Thymus (tissue), 11 donors: Measurements from ENCODE around the gene FLAD1. TPM values are rescaled to one million over a fixed set of nuclear protein-coding genes. Genes with fewer than 3 reads are reported as not detected.

Experiments
- DNase-seq, 9 donors: peaks; one replicate each; pipeline ENCODE4 v3.0.0-alpha.2; 2013; ENCODE audit warnings: low spot score in 9 of 9, low read depth in 6 of 9, missing footprints in 1 of 9
- H3K27ac ChIP-seq, 2 donors: one replicate each; pipeline ENCODE4 v1.5.1; 2013; ENCODE audit warnings: control low read depth in 1 of 2, low read depth in 1 of 2, low read length in 1 of 2, mild to moderate bottlenecking in 1 of 2, moderate library complexity in 1 of 2
- H3K27me3 ChIP-seq, 2 donors: one replicate each; pipeline ENCODE4 v1.5.1; 2013; ENCODE audit warnings: low read length in 1 of 2; ENCODE audit not compliant: control insufficient read depth in 2 of 2, insufficient read depth in 1 of 2
- H3K36me3 ChIP-seq, 2 donors: one replicate each; pipeline ENCODE4 v1.5.1; 2013; ENCODE audit warnings: low read length in 1 of 2, mild to moderate bottlenecking in 1 of 2, moderate library complexity in 1 of 2; ENCODE audit not compliant: control insufficient read depth in 2 of 2, insufficient read depth in 2 of 2
- H3K4me1 ChIP-seq, 2 donors: one replicate each; pipeline ENCODE4 v1.5.1; 2013; ENCODE audit warnings: low read length in 2 of 2; ENCODE audit not compliant: control insufficient read depth in 2 of 2, insufficient read depth in 2 of 2
- H3K4me3 ChIP-seq, 2 donors: one replicate each; pipeline ENCODE4 v1.5.1; 2013; ENCODE audit warnings: low read length in 2 of 2, control low read depth in 1 of 2, mild to moderate bottlenecking in 1 of 2
- H3K9me3 ChIP-seq, 2 donors: one replicate each; pipeline ENCODE4 v1.5.1; 2013; ENCODE audit warnings: low read length in 1 of 2, mild to moderate bottlenecking in 1 of 2; ENCODE audit not compliant: control insufficient read depth in 2 of 2, insufficient read depth in 1 of 2
- WGBS: extraction: QIAGEN DNeasy Blood & Tissue Kit; methylation state at CpG from one replicate; pipeline ENCODE4 v1.1.7; 2013; 5-methylcytosine and 5-hydroxymethylcytosine counted together
- polyA plus RNA-seq: library from polyadenylated mRNA; stranded (reverse); fragments of 200-250 nt; gene quantifications from one replicate; pipeline ENCODE4 v1.2.3, GENCODE V29; 2013
- total RNA-seq: library from RNA; stranded (reverse); fragments of 120-200 nt; gene quantifications from one replicate; pipeline ENCODE4 v1.2.4, GENCODE V29; 2013
- donor health status: healthy.

FLAD1 gene
- total and polyA plus RNA-seq, 2 donors = 26.7 to 34.8 TPM

DNA sequence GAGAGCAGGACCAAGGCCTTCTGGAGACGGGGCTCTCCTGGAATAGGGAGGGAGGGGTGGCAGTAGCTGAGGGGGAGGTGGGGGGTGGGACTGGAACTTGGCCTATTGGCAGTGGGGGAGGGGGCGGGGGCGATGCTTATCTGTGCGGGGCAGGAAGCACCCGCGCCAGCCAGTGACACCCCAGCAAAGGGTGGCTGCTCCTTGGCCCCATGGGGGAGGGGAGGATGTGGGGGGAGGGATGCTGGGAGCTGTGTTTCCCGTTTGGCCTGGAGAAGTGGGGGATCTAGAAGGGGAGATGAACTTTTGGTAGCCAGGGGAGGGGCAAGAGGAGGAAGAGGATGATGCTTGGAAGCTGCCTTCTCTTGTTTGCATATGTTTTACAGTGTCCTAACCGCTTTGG lies 30.5 kb downstream of the FLAD1 start:
- peak overlapping the region; percentile 3 to 11 for H3K4me3 ChIP-seq
- peak overlapping the region in 1 of 2 donors; percentile 83 for H3K27ac ChIP-seq
- WGBS = 28% methylated on average over 8 of the region's 8 CpGs
- peaks cover 6 to 12% of the 10 kb centered on the region in 2 donors for H3K36me3 ChIP-seq
- peaks cover 13 to 82% of the 10 kb centered on the region in 2 donors for H3K27me3 ChIP-seq
- peaks cover 53 to 98% of the 10 kb centered on the region in 2 donors for H3K4me1 ChIP-seq
- peaks cover 6 to 10% of the 10 kb centered on the region in 2 donors for H3K9me3 ChIP-seq
- DNase-seq = peak in 3 of 9 donors; percentile 56 to 68 (median 56)

DNA sequence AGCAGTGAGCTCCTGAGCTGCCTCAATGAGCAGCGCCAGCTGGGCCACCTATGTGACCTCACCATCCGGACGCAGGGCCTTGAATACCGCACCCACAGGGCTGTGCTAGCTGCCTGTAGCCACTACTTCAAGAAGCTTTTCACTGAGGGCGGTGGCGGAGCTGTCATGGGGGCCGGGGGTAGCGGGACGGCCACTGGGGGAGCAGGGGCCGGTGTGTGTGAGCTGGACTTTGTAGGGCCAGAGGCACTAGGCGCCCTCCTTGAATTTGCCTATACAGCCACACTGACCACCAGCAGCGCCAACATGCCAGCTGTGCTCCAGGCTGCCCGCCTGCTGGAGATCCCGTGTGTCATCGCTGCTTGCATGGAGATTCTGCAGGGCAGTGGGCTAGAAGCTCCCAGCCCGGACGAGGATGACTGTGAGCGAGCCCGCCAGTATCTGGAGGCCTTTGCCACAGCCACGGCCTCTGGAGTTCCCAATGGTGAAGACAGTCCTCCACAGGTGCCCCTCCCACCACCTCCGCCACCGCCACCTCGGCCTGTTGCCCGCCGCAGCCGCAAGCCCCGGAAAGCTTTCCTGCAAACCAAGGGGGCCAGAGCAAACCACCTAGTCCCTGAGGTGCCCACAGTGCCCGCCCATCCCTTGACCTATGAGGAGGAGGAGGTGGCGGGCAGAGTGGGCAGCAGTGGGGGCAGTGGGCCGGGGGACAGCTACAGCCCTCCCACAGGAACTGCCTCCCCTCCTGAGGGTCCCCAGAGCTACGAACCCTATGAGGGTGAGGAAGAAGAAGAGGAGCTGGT lies 31.8 kb downstream of the FLAD1 start:
- peaks cover 6 to 12% of the 10 kb centered on the region in 2 donors for H3K36me3 ChIP-seq
- H3K27ac ChIP-seq = no peak overlapping the region
- H3K4me1 ChIP-seq = peaks cover 59 to 97% of the 10 kb centered on the region in 2 donors
- H3K4me3 ChIP-seq = no peak overlapping the region
- 97% methylated on average over 31 of the region's 31 CpGs for WGBS
- peaks cover 6 to 10% of the 10 kb centered on the region in 2 donors for H3K9me3 ChIP-seq
- H3K27me3 ChIP-seq = peaks cover 13 to 83% of the 10 kb centered on the region in 2 donors
- DNase-seq = no peak

DNA sequence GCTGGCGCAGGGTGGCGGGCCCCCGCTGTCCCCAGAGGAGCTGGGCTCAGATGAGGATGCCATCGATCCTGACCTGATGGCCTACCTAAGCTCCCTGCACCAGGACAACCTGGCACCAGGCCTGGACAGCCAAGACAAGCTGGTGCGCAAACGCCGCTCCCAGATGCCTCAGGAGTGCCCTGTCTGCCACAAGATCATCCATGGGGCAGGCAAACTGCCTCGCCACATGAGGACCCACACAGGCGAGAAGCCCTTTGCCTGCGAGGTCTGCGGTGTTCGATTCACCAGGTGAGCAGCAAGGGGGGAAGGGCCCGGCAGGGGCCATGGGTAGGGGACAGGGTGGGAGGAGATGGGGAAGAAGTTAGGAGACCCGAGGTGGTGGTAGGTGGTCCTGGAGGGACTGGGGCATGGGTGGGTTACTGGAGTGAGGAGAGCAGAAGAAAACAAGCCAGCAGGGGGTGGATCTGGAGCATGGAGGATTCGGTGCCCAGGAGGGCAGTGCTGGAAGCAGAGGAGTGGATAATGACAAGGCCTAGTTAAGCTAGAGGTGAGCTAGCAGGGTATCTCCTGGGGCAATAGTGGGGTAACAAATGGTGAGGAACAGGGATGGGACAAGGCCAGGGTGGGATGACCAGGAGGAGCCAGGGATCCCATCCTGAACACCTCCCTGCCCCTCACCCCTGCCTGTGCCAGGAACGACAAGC lies 32.5 kb downstream of the FLAD1 start:
- H3K4me3 ChIP-seq = no peak overlapping the region
- H3K27ac ChIP-seq = peak overlapping the region in 1 of 2 donors; percentile 59
- no peak for DNase-seq

GRCh38 chr1:155016231-155016831 lies 33.2 kb downstream of the FLAD1 start:
- peak overlapping the region in 1 of 2 donors; percentile 80 for H3K27ac ChIP-seq
- WGBS = 20% methylated on average over 26 of the region's 26 CpGs
- peak in 1 of 9 donors; percentile 60 for DNase-seq
- peaks cover 6 to 12% of the 10 kb centered on the region in 2 donors for H3K36me3 ChIP-seq
- peaks cover 13 to 79% of the 10 kb centered on the region in 2 donors for H3K27me3 ChIP-seq
- H3K4me3 ChIP-seq = no peak overlapping the region
- peaks cover 48 to 84% of the 10 kb centered on the region in 2 donors for H3K4me1 ChIP-seq
- H3K9me3 ChIP-seq = peaks cover 6 to 10% of the 10 kb centered on the region in 2 donors

More for the DNA sequence above, 32.5 kb downstream of the FLAD1 start:
- Histone ChIP-seq H3K9me3 (peaks cover 6 to 10% of the 10 kb centered on the region in 2 donors), H3K27me3 (peaks cover 13 to 81% of the 10 kb centered on the region in 2 donors), H3K4me1 (peaks cover 53 to 91% of the 10 kb centered on the region in 2 donors), H3K36me3 (peaks cover 6 to 12% of the 10 kb centered on the region in 2 donors)
- WGBS = 85% methylated on average over 16 of the region's 16 CpGs

- Histone ChIP-seq H3K27me3 (peaks cover 11 to 79% of the 10 kb centered on the region in 2 donors), H3K27ac (peak overlapping the region in 1 of 2 donors; percentile 80), H3K4me3 (peak overlapping the region in 1 of 2 donors; percentile 27), H3K4me1 (peaks cover 46 to 74% of the 10 kb centered on the region in 2 donors), H3K9me3 (peaks cover 6 to 10% of the 10 kb centered on the region in 2 donors), H3K36me3 (peaks cover 6 to 12% of the 10 kb centered on the region in 2 donors)
- 6% methylated on average over 49 of the region's 49 CpGs for WGBS
- DNase-seq = peak in 4 of 9 donors; percentile 61 to 89 (median 82)
Observed at GRCh38 chr1:155017041-155017945, 34.1 kb downstream of the FLAD1 start.

DNA sequence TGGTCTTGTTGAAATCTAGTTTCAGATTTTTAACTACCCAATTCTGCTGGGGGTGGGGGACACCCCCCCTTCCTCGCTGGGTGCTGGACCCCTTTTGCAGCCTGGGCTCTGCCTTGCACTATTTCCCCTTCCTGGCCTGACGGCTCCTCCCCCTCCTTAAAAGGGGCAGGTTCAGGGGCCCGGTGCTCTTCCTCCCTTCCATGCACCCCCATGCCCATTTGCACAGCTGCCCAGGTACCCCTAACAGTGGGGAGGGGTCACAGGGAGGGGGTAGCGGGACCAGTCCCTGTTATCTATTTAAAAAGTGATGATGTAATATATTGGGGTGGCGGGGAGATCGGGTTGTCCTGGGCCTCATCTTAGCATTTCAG lies 34.8 kb downstream of the FLAD1 start:
- peaks cover 6 to 10% of the 10 kb centered on the region in 2 donors for H3K9me3 ChIP-seq
- H3K27me3 ChIP-seq = peaks cover 12 to 79% of the 10 kb centered on the region in 2 donors
- no peak for DNase-seq
- 44% methylated on average over 6 of the region's 6 CpGs for WGBS
- peaks cover 6 to 12% of the 10 kb centered on the region in 2 donors for H3K36me3 ChIP-seq
- H3K4me3 ChIP-seq = no peak overlapping the region
- H3K27ac ChIP-seq = no peak overlapping the region
- H3K4me1 ChIP-seq = peaks cover 42 to 68% of the 10 kb centered on the region in 2 donors

DNA sequence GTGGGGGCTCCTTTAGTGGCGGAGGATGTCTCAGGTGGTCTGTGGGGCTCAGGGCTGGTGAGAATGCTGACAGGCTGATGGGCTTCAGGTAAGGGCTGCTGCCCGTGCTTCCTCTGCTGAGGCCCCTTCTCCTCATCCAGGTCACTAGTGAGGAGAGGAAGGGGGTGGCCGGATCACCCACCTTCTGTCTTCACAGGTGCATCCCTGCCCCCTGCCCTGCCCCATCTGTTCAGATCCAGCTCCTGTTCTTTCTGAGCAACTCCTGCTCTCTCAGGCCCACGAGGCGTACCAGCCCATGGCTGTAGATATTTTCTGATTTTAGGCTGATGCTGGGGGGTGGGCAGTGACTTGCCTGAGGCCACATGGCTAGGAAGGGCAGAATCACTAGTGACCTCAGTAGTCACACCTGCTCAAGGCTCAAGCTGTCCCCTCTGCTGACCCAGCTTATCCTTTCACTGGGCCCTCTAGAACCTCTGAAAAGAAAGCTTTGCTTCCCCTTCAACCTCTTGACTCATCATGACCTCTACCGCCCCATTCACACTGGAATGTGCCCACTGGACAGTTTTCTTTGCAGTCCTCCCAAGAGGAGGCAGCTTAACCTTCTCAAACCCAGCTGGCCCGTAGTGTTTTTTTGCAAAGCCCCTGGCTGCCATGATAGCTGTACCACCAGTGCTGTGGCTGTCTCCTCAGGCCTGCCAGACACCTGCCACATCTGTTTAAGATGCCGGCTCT lies 35.6 kb downstream of the FLAD1 start:
- H3K36me3 ChIP-seq = peaks cover 6 to 12% of the 10 kb centered on the region in 2 donors
- H3K9me3 ChIP-seq = peaks cover 6 to 10% of the 10 kb centered on the region in 2 donors
- peaks cover 12 to 83% of the 10 kb centered on the region in 2 donors for H3K27me3 ChIP-seq
- DNase-seq = no peak
- no peak overlapping the region for H3K4me3 ChIP-seq
- 95% methylated on average over 8 of the region's 8 CpGs for WGBS
- H3K27ac ChIP-seq = no peak overlapping the region
- peaks cover 37 to 60% of the 10 kb centered on the region in 2 donors for H3K4me1 ChIP-seq
